ENCODE data around the gene PLXNC1. TPM values are rescaled to one million over a fixed set of nuclear protein-coding genes. Genes with fewer than 3 reads are reported as not detected.
A peak's percentile ranks its signal among the peaks of the same experiment; 100 is the strongest.

Gene PLXNC1
- total and polyA plus RNA-seq, 5 donors: 2.4 to 7.6 (median 5.1) TPM

DNA sequence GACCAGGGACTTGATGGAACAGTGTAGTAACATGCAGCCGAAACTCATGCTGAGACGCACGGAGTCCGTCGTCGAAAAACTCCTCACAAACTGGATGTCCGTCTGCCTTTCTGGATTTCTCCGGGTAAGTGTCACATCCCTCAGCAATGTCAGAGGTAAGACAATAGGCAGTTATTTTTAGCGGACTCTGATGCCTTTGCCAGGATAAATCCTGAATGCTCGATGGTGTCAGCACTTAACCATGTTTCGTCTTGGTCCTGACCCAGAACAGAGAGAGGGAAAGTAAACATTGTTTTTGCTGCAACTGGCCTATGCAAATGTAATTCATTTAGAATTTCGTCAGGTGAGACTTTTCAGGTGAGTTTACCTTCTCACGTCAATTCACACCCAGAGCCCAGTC is 112.3 kb downstream of the PLXNC1 start:
- ATAC-seq: peak in 1 of 2 donors; percentile 10
- intact Hi-C loops (cut with DNase I): no loop called here
- DNase-seq: no peak
- 58% methylated on average over 13 of the region's 13 CpGs for WGBS
- Histone ChIP-seq H3K9me3 (ENCODE audit: control insufficient read depth, low read length) (no peaks in the 10 kb centered on the region), H3K27ac (ENCODE audit: low read length) (peak overlapping the region; percentile 42), H3K4me1 (ENCODE audit: control insufficient read depth, insufficient read depth, low read length) (peaks cover 8% of the 10 kb centered on the region), H3K27me3 (ENCODE audit: control insufficient read depth, insufficient read depth) (no peaks in the 10 kb centered on the region), H3K4me3 (ENCODE audit: low read length) (no peak overlapping the region)

DNA sequence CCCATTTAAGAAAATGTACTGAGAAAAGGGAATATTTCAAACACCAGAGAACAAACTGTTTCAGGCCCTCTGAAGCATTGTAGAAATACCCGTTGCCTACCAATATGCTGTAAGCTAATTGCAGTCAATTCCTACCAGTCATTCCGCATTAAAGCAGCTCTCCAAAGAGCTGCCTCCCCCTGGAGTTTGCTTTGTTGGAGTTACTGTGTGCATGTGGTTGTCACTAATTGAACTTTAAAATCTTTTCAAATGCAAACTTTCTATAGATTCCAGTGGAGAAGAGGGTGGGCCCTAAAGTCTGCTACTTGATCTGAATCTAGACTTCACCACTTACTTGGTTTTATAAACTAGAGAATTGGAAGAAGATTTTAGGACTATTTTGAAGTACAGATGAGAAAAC is 112.7 kb downstream of the PLXNC1 start:
- Histone ChIP-seq H3K4me1 (ENCODE audit: control insufficient read depth, insufficient read depth, low read length) (peaks cover 8% of the 10 kb centered on the region), H3K4me3 (ENCODE audit: low read length) (no peak overlapping the region), H3K9me3 (ENCODE audit: control insufficient read depth, low read length) (no peaks in the 10 kb centered on the region), H3K27me3 (ENCODE audit: control insufficient read depth, insufficient read depth) (no peaks in the 10 kb centered on the region), H3K27ac (ENCODE audit: low read length) (peak overlapping the region; percentile 42)
- DNase-seq (no peak), ATAC-seq (no peak)
- WGBS: 80% methylated on average over 2 of the region's 2 CpGs
- intact Hi-C loops (cut with DNase I): no loop called here

DNA sequence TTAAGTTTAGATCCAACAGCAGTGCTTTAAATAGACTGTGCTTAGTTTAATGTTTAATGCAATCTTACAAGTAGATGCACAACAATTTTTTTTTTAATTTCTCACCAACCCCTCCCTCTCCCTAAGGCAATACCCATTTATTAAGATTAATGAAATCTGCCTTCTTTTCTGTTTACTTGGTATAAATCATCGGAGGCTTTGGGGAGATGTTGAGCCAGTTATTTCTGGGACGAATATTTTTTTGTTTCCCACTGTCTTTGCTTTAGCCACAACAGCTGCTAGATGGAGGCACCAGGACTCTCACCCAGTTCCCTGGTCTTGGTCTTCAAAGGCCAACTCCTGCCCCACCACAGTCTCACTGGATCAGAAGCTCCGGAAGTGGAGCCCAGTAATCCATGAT is 113.4 kb downstream of the PLXNC1 start:
- 46% methylated on average over 3 of the region's 3 CpGs for WGBS
- no peak for ATAC-seq
- peaks cover 8% of the 10 kb centered on the region for H3K4me1 ChIP-seq (ENCODE audit: control insufficient read depth, insufficient read depth, low read length)

DNA sequence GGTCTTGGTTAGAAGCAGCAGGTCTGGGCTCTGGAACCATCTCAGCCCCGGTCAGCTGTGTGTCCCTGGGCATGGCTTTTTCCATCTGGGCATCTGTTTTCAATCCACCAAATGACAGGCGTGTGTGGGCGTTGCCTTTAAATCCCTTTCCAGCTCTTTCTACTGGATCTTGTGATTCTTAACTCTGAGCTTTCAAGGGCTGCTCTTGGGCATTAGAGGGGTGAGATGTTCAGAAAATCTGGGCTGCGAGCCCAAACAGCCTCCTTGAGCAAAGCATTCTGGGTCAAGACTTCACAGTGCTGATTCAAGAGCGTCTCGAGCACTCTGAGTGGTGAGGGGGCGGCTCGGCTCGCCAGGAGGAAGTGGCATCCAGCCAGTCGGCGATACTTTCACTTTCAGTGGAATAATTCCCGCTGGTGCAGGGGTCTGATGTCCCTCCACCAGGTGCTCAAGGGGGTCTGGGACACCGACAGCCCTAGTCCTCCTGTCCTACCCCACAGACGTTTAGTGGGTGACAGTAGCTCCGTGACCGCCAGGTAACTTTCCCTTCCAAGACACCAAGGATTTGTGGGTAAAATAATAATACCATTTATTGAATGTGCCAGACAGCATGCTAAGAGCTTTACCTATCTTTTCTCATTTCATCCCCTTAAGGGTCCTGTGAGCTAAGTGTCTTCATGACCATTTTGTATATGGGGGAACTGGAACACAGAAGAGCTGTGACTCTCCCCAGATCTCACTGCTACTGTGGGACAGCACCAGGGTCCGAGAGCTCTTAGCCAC is 114.0 kb downstream of the PLXNC1 start:
- ATAC-seq (peak; percentile 95 to 96), DNase-seq (peak; percentile 90 to 95 (median 93))
- intact Hi-C loops (cut with DNase I): no loop called here
- peak overlapping the region; percentile 73 for H3K27ac ChIP-seq (ENCODE audit: low read length)
- H3K9me3 ChIP-seq (ENCODE audit: control insufficient read depth, low read length): no peaks in the 10 kb centered on the region
- H3K4me3 ChIP-seq (ENCODE audit: low read length): peak overlapping the region; percentile 60
- H3K27me3 ChIP-seq (ENCODE audit: control insufficient read depth, insufficient read depth): no peaks in the 10 kb centered on the region
- H3K4me1 ChIP-seq (ENCODE audit: control insufficient read depth, insufficient read depth, low read length): peaks cover 8% of the 10 kb centered on the region
- WGBS: 8% methylated on average over 17 of the region's 17 CpGs

More for the DNA sequence above, 113.4 kb downstream of the PLXNC1 start:
- intact Hi-C loops (cut with DNase I): no loop called here
- H3K27me3 ChIP-seq (ENCODE audit: control insufficient read depth, insufficient read depth): no peaks in the 10 kb centered on the region
- H3K27ac ChIP-seq (ENCODE audit: low read length): peak overlapping the region; percentile 73
- no peaks in the 10 kb centered on the region for H3K9me3 ChIP-seq (ENCODE audit: control insufficient read depth, low read length)
- DNase-seq: no peak
- peak overlapping the region; percentile 60 for H3K4me3 ChIP-seq (ENCODE audit: low read length)

DNA sequence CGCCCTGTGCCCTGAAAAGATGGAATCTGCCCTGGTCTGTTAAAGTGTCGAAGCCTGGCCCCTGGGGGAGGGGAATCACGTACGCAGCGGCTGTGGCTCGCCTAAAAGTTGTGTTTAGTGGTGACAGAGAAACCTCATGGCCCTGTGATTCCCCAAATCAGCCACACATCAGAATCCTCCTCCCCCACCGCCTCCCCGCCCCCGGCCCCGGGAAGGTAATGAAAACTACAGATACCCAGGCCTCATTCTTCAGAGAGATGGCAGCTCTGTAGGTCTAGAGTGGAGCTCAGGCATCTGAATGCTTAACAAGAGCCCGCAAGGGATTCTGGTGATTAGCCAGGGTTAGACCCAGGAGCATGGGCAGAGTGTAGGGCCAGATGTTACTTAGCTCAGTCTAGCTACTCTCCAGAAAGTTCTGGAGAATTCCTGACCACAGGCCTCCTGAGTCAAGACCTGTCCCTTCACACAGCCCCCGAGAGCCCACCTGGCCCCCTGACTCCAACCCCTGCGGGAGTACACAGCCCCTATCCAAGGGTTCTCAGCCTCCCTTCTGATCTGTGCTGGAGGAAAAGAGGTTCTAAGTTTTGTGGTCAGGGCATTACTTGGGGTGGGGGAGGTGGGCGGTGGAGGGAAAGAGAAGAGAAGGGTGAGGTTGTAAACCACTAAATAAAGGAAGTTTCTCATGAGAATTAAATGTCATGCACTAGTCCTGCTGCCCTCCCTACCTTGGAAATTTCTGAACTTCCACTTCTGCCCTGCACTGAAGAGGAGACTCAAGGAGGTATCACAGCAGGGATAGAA is 114.8 kb downstream of the PLXNC1 start:
- no peaks in the 10 kb centered on the region for H3K9me3 ChIP-seq (ENCODE audit: control insufficient read depth, low read length)
- intact Hi-C loops (cut with DNase I): no loop called here
- DNase-seq (peak in 2 of 3 donors; percentile 27 to 66), ATAC-seq (peak in 1 of 2 donors; percentile 8)
- H3K4me1 ChIP-seq (ENCODE audit: control insufficient read depth, insufficient read depth, low read length): peaks cover 8% of the 10 kb centered on the region
- H3K27ac ChIP-seq (ENCODE audit: low read length): peak overlapping the region; percentile 73
- no peaks in the 10 kb centered on the region for H3K27me3 ChIP-seq (ENCODE audit: control insufficient read depth, insufficient read depth)
- H3K4me3 ChIP-seq (ENCODE audit: low read length): no peak overlapping the region
- 61% methylated on average over 14 of the region's 14 CpGs for WGBS

DNA sequence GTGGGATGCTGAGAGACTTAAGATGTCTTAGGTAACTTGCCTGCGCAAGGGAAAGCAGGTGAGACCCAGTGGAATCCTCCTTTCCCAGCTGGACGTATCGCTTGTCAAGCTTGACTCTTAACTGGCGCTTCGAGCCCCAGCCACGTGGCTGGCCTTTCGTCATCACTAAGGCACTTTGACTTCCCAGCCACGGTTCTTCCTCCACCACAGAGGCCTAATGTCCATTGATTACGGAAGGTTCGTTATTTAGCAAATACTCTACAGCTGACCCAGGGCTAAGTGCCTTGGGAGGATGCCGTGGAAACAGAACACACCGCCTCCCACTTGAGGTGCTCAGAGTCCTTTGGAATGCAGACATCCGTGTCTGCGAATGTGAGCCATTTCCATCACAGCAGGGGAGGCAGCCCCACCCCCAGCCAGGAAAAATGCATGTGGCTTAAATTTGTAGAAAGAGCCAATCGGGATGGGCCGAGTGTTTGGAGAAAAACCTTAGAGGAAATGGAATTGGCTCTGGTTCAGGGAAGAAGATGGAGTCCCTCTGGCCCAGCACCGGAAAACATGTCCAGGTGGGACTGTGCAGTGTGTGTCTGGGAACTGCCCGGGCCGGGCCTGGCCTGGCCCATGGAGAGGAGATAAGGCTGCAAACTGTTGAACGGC is 115.7 kb downstream of the PLXNC1 start:
- no peak for DNase-seq
- H3K9me3 ChIP-seq (ENCODE audit: control insufficient read depth, low read length): no peaks in the 10 kb centered on the region
- no peak for ATAC-seq
- no peak overlapping the region for H3K27ac ChIP-seq (ENCODE audit: low read length)
- no peak overlapping the region for H3K4me3 ChIP-seq (ENCODE audit: low read length)
- WGBS: 54% methylated on average over 20 of the region's 20 CpGs
- intact Hi-C loops (cut with DNase I): no loop called here
- H3K27me3 ChIP-seq (ENCODE audit: control insufficient read depth, insufficient read depth): no peaks in the 10 kb centered on the region
- H3K4me1 ChIP-seq (ENCODE audit: control insufficient read depth, insufficient read depth, low read length): peaks cover 8% of the 10 kb centered on the region

DNA sequence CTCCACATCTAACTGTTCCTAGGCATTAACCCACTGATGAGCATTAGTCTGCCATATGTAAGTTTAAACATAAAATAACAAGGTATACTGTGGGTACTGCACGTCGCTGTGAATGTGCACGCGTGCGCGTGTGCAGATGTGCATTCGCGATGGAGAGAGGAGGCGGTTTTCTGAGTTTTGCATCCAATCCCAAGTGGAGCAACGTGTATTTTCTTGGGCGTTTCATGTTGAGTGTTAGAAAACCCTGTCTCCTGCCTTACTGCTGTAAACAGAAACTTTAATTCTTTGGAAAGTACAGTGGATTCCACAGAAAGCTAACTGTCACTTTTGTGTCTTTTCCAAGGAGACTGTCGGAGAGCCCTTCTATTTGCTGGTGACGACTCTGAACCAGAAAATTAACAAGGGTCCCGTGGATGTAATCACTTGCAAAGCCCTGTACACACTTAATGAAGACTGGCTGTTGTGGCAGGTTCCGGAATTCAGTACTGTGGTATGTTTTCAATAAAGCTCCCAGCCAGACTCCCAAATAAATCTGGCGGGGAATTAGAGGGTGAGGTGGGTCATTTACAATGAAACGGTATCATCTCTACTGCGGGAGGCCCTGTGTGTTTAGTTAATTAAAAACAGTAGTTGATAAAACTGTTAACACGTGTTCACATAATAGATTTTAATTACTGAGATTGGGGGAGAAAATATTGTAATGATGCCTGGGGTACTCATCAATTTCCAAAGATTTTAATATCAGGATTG is 116.5 kb downstream of the PLXNC1 start:
- Histone ChIP-seq H3K4me3 (ENCODE audit: low read length) (no peak overlapping the region), H3K4me1 (ENCODE audit: control insufficient read depth, insufficient read depth, low read length) (peaks cover 8% of the 10 kb centered on the region), H3K9me3 (ENCODE audit: control insufficient read depth, low read length) (no peaks in the 10 kb centered on the region), H3K27me3 (ENCODE audit: control insufficient read depth, insufficient read depth) (no peaks in the 10 kb centered on the region), H3K27ac (ENCODE audit: low read length) (no peak overlapping the region)
- 76% methylated on average over 19 of the region's 19 CpGs for WGBS
- DNase-seq: no peak
- ATAC-seq: no peak
- intact Hi-C loops (cut with DNase I): no loop called here

DNA sequence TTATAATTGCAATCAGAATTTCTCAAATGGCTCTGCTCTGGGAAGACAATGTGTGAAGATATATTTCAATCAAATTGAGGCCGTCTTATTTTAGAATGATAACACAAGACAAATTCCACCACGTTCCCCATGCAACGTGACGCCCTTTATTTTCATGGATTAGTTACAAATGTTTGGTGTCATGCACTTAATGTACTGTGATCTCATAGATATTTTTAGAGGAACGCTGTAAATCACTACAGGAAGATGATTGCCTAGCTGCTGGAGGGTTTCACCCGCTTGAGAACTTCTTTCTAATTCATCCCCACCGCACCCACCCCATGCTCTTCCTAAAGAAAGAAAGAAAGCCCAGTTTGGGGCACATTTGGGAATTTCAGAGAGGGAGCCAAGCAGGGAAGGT is 117.2 kb downstream of the PLXNC1 start:
- H3K27ac ChIP-seq (ENCODE audit: low read length): no peak overlapping the region
- no peaks in the 10 kb centered on the region for H3K27me3 ChIP-seq (ENCODE audit: control insufficient read depth, insufficient read depth)
- DNase-seq (no peak), ATAC-seq (no peak)
- 47% methylated on average over 7 of the region's 7 CpGs for WGBS
- no peak overlapping the region for H3K4me3 ChIP-seq (ENCODE audit: low read length)
- intact Hi-C loops (cut with DNase I): no loop called here
- H3K9me3 ChIP-seq (ENCODE audit: control insufficient read depth, low read length): no peaks in the 10 kb centered on the region
- H3K4me1 ChIP-seq (ENCODE audit: control insufficient read depth, insufficient read depth, low read length): peaks cover 6% of the 10 kb centered on the region

DNA sequence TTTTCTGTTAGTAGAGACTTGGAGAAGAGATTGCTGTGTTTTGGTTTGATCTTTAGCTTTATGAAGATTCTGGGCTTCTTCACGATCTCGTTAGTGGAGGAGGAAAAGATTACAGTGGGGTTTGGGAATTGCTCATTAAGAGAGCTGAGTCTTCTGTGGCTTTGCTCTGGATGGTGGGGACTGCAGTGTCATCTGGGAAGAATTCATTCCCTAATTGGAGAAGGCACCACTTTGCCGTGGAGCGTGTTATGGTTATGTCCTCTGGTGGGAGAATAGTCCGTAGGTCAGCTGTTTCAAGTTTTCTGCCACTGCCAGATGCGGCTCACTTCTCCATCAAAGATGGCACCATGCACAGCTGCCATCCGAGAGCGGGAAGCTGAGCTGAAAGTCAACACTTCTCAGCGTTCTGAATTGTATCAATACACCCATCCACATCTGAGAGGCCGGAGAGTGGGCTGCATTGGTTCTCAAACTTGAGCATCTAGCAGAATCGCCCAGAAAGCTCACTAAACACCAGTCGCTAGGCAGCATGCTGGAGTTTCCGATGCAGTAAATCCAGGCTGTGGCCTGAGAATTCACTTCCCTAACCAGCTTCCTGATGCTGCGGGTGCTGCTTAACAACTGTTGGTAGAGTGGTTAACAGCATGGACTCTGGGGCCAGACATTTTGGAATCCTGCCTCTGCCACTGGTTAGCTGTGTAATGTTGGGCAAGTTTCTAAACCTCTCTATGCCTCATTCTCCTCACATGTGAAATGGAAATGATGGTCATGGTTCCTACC is 117.8 kb downstream of the PLXNC1 start:
- H3K27me3 ChIP-seq (ENCODE audit: control insufficient read depth, insufficient read depth): no peaks in the 10 kb centered on the region
- no peak overlapping the region for H3K4me3 ChIP-seq (ENCODE audit: low read length)
- H3K27ac ChIP-seq (ENCODE audit: low read length): no peak overlapping the region
- no peaks in the 10 kb centered on the region for H3K9me3 ChIP-seq (ENCODE audit: control insufficient read depth, low read length)
- peak in 1 of 3 donors; percentile 51 for DNase-seq
- peaks cover 4% of the 10 kb centered on the region for H3K4me1 ChIP-seq (ENCODE audit: control insufficient read depth, insufficient read depth, low read length)
- ATAC-seq: no peak
- 85% methylated on average over 14 of the region's 14 CpGs for WGBS
- intact Hi-C loops (cut with DNase I): no loop called here
